Inflammatory macrophage (primary cell): ENCODE results near the gene KAZN.

Experiments
- DNase-seq, 2 donors: peaks; one replicate each; pipeline ENCODE4 v3.0.0-alpha.2; 2020 to 2022

Gene KAZN

GRCh38 chr1:15045123-15045522 is 446.6 kb downstream of the KAZN start:
- no peak for DNase-seq

- DNase-seq, result peak; percentile 66 to 73
Observed at GRCh38 chr1:15046487-15047165, 448.1 kb downstream of the KAZN start.

DNA sequence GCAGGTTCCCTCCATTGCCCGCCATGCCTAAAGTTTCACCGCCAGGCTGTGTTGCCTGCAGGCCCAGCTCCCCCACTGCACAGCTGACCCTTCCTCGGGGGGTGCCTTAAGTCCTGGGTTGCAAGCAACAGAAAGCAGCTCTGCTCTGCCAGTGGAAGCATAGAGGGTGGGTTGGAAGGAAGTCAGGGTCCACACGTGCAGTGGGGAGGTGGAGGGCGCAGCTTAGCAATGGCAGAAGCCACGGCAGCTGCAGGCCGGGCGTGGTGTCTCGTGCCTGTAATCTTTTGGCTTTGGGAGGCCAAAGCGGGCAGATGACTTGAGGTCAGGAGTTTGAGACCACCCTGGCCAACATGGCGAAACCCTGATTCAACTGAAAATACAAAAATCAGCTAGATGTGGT is 448.8 kb downstream of the KAZN start:
- DNase-seq, result no peak

DNA sequence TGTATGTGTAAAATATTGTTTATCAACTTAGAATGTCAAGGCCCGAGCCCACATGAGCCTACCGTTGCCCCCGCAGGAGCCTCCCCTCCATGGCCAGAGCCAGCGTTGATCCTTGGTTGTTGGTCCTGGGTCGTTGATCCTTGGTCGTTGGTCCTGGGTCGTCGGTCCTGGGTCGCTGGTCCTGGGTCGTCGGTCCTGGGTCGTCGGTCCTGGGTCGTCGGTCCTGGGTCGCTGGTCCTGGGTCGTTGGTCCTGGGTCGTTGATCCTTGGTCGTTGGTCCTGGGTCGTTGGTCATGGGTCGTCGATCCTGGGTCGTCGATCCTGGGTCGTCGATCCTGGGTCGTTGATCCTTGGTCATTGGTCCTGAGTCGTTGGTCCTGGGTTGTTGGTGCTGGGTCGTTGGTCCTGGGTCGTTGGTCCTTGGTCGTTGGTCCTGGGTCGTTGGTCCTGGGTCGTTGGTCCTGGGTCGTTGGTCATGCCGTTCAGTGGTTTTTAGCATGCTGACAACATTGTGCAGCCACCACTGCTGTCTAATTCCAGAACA is 450.0 kb downstream of the KAZN start:
- no peak for DNase-seq

GRCh38 chr1:15049067-15049466 is 450.6 kb downstream of the KAZN start:
- DNase-seq, result no peak

DNA sequence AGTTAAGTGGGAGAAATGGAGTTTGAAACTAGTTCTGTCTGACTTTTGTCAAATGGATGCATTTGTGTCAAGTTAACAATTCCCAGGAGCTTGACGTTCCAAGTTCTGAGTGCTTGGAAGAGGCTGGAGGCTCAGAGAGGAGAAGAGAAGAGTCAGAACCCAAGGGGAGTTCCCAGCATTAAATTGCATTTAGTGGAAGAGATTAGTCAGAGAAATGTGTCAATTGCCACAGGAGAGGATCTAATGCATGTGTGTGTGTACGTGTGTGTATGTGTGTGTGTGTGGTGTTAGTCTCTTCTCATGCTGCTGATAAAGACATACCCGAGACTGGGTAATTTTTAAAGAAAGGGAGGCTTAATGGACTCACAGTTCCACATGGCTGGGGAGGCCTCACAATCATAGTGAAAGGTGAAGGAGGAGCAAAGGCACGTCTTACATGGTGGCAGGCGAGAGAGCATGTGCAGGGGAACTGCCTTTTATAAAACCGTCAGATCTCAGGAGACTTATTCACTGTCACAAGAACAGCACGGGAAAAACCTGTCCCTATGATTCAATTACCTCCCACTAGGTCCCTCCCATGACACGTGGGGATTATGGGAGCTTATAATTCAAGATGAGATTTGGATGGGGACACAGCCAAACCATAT is 453.5 kb downstream of the KAZN start:
- no peak for DNase-seq

DNA sequence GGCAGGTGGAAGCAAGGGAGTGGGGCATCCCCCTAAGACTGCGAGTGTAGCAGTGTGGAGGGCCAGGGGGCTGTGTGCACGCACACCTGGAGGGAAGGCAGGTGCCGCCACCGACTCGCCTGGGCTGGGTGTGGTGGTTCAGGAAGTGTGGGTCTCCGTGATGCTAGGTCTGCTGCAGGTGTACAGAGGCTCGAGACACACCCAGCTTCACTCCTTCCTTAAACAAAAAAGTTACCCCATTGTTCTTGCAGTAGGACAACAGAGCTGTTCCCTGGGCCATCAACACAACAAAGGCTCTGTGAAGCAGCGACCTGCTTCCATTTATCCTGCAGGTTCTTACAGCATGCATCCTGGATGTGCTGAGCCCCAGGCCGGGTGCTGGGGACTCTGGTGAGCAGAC is 454.7 kb downstream of the KAZN start:
- DNase-seq, result no peak

DNA sequence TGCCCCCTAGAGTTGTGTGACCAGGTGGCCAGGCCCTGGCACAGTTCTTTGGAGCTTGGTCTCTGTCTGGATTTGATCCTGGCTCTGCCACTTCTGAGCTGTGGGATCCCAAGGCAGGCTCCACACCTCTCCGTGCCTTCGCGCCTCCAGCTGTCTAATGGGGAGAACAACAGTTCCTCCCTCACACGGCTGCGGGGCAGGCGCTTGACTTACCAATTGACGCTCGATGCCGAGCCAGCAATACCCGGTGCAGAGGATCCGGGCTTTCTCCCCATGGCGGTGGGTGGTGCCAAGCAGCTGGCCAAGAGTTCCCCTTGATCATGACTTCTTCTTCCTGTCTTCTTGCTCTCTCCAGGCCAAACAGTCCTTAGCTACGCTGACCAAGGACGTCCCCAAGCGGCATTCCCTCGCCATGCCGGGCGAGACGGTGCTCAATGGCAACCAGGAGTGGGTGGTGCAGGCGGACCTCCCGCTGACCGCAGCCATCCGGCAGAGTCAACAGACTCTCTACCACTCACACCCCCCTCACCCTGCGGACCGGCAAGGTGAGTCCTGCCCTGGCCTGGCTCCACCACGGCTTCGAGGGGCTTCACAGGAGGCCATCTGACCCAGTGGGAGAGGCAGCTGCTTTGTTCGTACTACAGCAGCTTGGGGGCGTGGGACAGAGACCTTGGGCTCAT is 457.4 kb downstream of the KAZN start:
- DNase-seq, result no peak

DNA sequence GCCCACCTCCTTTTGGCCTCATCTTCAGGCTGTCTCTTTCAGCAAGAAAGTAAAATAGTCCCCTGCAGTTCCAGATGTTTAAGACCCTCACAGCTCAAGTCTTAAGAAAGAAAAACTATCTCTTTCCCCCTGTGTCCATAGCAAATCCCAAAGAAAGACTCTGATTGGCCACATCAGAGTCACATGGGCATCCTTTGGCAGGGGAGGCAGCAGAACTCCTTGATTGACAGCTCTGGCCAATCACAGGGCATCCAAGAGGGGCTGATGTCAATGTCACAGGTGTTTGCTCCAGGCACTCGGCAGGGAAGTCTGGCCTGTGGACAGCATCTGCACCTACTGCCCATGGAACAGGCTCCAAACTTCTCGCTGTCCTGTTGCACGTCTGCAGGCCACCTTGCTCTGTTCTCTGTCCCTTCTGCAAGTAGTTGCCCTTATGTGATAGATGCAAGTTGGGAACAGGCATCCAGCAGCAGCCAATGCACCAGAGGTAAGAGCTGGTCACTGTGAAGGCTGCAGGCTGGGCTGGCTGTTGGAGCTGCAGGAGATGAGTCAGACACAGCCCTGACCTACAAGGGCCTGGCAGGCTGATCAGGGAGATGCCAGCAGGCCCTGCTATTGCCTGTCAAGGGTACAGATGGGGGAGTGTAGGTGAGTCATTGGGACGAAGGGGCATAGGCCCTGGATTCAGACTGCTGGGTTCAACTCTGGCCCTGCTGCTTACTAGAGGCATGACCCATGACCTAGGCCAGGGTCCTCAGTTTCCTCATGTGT is 458.2 kb downstream of the KAZN start:
- DNase-seq, result no peak

- DNase-seq, result no peak
Observed at GRCh38 chr1:15057834-15058233, 459.3 kb downstream of the KAZN start.

GRCh38 chr1:15058261-15058660 is 459.8 kb downstream of the KAZN start:
- DNase-seq, result no peak

DNA sequence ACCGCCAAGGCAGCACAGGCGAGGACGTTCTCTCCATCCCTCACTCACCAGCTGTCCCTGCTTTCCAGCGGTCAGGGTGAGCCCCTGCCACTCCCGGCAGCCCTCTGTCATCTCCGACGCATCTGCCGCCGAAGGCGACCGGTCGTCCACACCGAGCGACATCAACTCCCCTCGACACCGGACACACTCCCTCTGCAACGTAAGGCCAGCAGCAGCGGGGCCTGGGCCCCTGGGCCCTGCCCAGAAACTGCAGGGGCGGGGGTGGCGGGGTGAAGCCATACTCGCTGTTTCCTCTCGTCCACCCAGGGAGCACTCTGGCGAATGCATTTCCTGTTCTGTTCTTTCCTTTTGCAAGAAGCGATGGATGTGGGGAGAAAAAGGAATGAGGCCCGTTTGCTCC is 461.6 kb downstream of the KAZN start:
- no peak for DNase-seq

DNA sequence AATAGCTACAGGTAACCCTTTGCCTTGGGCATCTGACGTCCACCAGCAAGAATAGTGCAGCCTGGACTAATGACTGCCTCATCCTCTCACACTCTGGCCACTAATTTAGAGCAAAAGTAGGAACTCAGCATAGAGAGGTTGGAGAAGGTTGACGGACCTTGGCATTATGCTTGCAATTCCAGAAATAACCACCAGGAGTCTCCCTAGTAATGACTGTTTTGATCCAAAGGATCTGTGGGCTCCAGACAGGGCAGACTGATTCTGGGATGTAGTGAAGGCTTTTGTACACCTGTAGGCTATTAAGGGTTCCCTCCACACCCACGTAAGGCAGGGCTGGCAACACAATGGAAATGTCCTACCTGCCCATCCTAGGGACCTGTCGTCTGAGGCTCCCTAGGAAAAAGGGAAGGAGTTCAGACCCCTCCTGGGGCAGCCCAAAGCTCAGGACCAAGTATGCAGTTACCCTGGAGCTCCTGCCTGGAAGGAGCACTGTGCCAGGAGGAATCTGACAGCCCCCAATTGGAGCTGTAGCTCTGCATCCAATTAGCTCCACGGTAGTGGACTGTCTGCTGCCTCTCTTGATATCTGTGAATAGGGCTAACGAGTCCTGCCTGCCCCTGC is 464.1 kb downstream of the KAZN start:
- peak; percentile 62 to 77 for DNase-seq

GRCh38 chr1:15063346-15063745 is 464.9 kb downstream of the KAZN start:
- DNase-seq, result no peak

GRCh38 chr1:15063783-15064182 is 465.3 kb downstream of the KAZN start:
- no peak for DNase-seq

GRCh38 chr1:15064217-15064929 is 465.9 kb downstream of the KAZN start:
- no peak for DNase-seq

- DNase-seq, result no peak
Observed at GRCh38 chr1:15065291-15065690, 466.8 kb downstream of the KAZN start.

GRCh38 chr1:15065736-15066135 is 467.3 kb downstream of the KAZN start:
- no peak for DNase-seq

GRCh38 chr1:15066191-15066590 is 467.7 kb downstream of the KAZN start:
- DNase-seq, result no peak

DNA sequence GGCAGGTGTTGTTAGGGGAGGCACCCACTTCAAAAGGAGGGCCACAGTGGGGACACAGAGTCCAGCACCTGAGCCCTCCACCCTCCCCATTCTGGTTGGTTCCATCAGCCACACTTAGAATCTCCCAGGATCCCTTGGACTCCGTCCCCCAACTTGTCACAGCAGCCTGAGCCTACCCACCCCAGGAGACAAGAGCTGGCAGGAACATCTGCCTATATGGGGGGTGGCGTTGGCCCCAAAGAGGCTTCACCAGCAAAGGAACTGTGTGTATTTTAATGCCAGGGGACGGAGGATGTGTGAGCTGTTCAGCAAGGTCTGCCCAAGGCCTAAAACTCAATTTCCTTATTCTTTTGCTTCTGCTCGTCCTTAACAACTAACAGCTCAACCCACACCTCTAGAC is 468.7 kb downstream of the KAZN start:
- DNase-seq, result no peak

GRCh38 chr1:15068152-15068551 is 469.7 kb downstream of the KAZN start:
- no peak for DNase-seq

- DNase-seq, result no peak
Observed at GRCh38 chr1:15068997-15069396, 470.5 kb downstream of the KAZN start.
